ENCODE results near the gene SEC24C.

SEC24C gene

GRCh38 chr10:73743327-73743904, 756 bp upstream of the SEC24C start:
- Mint-ChIP-seq H3K27ac (peak overlapping the region; percentile 100), H3K27me3 (no peaks in the 10 kb centered on the region), H3K36me3 (ENCODE audit: low read depth) (peaks cover 60% of the 10 kb centered on the region), H3K4me1 (ENCODE audit: low read depth) (peaks cover 17% of the 10 kb centered on the region), H3K9me3 (no peaks in the 10 kb centered on the region), H3K4me3 (peak overlapping the region; percentile 95)
- intact Hi-C loops (cut with micrococcal nuclease), result no loop called here

DNA sequence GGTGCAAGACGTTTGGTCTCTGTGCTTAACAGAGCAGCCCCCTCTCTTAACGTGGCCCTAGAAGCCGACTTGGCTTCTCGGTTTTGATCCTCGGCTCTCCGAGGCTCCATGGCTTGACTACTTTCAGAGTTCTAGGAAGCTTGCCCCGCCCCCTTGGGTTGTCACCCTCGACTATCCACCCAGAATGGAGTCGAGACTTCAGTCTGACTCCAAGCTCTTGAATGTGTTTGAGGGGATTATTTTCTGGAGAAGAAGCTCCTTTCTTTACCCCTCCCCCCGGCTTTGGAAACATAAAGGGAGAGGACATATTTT, 448 bp downstream of the SEC24C start:
- Mint-ChIP-seq H3K4me3 (peak overlapping the region; percentile 95), H3K9me3 (no peaks in the 10 kb centered on the region), H3K4me1 (ENCODE audit: low read depth) (peaks cover 30% of the 10 kb centered on the region), H3K36me3 (ENCODE audit: low read depth) (peaks cover 63% of the 10 kb centered on the region), H3K27me3 (no peaks in the 10 kb centered on the region), H3K27ac (peak overlapping the region; percentile 100)
- intact Hi-C loops (cut with micrococcal nuclease), result loop anchor here (1.0 to 2.0 kb wide), 3 partner anchors 14 to 41 kb away; partner anchors contain the start of gene ZSWIM8

GRCh38 chr10:73746721-73747120, 2.5 kb downstream of the SEC24C start:
- Mint-ChIP-seq H3K36me3 (ENCODE audit: low read depth) (peaks cover 71% of the 10 kb centered on the region), H3K9me3 (no peaks in the 10 kb centered on the region), H3K27ac (no peak overlapping the region), H3K4me1 (ENCODE audit: low read depth) (peaks cover 36% of the 10 kb centered on the region), H3K27me3 (no peaks in the 10 kb centered on the region), H3K4me3 (no peak overlapping the region)
- intact Hi-C loops (cut with micrococcal nuclease), result no loop called here

GRCh38 chr10:73750819-73751218, 6.6 kb downstream of the SEC24C start:
- H3K4me1 Mint-ChIP-seq (ENCODE audit: low read depth), result peaks cover 26% of the 10 kb centered on the region
- H3K27me3 Mint-ChIP-seq, result no peaks in the 10 kb centered on the region
- H3K36me3 Mint-ChIP-seq (ENCODE audit: low read depth), result peaks cover 98% of the 10 kb centered on the region
- no peak overlapping the region for H3K27ac Mint-ChIP-seq
- intact Hi-C loops (cut with micrococcal nuclease), result no loop called here
- H3K4me3 Mint-ChIP-seq, result no peak overlapping the region
- H3K9me3 Mint-ChIP-seq, result no peaks in the 10 kb centered on the region

GRCh38 chr10:73756183-73756582, 12.0 kb downstream of the SEC24C start:
- no peak overlapping the region for H3K27ac Mint-ChIP-seq
- no peak overlapping the region for H3K4me3 Mint-ChIP-seq
- intact Hi-C loops (cut with micrococcal nuclease), result no loop called here
- no peaks in the 10 kb centered on the region for H3K27me3 Mint-ChIP-seq
- H3K4me1 Mint-ChIP-seq (ENCODE audit: low read depth), result peaks cover 4% of the 10 kb centered on the region
- peaks cover 100% of the 10 kb centered on the region for H3K36me3 Mint-ChIP-seq (ENCODE audit: low read depth)
- no peaks in the 10 kb centered on the region for H3K9me3 Mint-ChIP-seq

GRCh38 chr10:73758704-73759511, 14.7 kb downstream of the SEC24C start:
- no peaks in the 10 kb centered on the region for H3K27me3 Mint-ChIP-seq
- intact Hi-C loops (cut with micrococcal nuclease), result no loop called here
- no peak overlapping the region for H3K27ac Mint-ChIP-seq
- H3K36me3 Mint-ChIP-seq (ENCODE audit: low read depth), result peaks cover 100% of the 10 kb centered on the region
- H3K9me3 Mint-ChIP-seq, result no peaks in the 10 kb centered on the region
- no peak overlapping the region for H3K4me3 Mint-ChIP-seq
- peaks cover 23% of the 10 kb centered on the region for H3K4me1 Mint-ChIP-seq (ENCODE audit: low read depth)

- Mint-ChIP-seq H3K36me3 (ENCODE audit: low read depth) (peaks cover 100% of the 10 kb centered on the region), H3K27me3 (no peaks in the 10 kb centered on the region), H3K9me3 (no peaks in the 10 kb centered on the region), H3K27ac (no peak overlapping the region), H3K4me1 (ENCODE audit: low read depth) (peaks cover 25% of the 10 kb centered on the region), H3K4me3 (no peak overlapping the region)
- intact Hi-C loops (cut with micrococcal nuclease), result no loop called here
Measured at GRCh38 chr10:73759512-73760115, 15.4 kb downstream of the SEC24C start.

GRCh38 chr10:73761781-73762180, 17.6 kb downstream of the SEC24C start:
- peaks cover 41% of the 10 kb centered on the region for H3K4me1 Mint-ChIP-seq (ENCODE audit: low read depth)
- no peaks in the 10 kb centered on the region for H3K9me3 Mint-ChIP-seq
- peaks cover 100% of the 10 kb centered on the region for H3K36me3 Mint-ChIP-seq (ENCODE audit: low read depth)
- no peak overlapping the region for H3K4me3 Mint-ChIP-seq
- H3K27me3 Mint-ChIP-seq, result no peaks in the 10 kb centered on the region
- H3K27ac Mint-ChIP-seq, result no peak overlapping the region
- intact Hi-C loops (cut with micrococcal nuclease), result no loop called here

GRCh38 chr10:73762915-73763314, 18.7 kb downstream of the SEC24C start:
- peaks cover 48% of the 10 kb centered on the region for H3K4me1 Mint-ChIP-seq (ENCODE audit: low read depth)
- peaks cover 100% of the 10 kb centered on the region for H3K36me3 Mint-ChIP-seq (ENCODE audit: low read depth)
- no peak overlapping the region for H3K4me3 Mint-ChIP-seq
- no peaks in the 10 kb centered on the region for H3K27me3 Mint-ChIP-seq
- H3K9me3 Mint-ChIP-seq, result no peaks in the 10 kb centered on the region
- peak overlapping the region; percentile 5 for H3K27ac Mint-ChIP-seq
- intact Hi-C loops (cut with micrococcal nuclease), result no loop called here

- Mint-ChIP-seq H3K27ac (peak overlapping the region; percentile 5), H3K4me3 (no peak overlapping the region), H3K36me3 (ENCODE audit: low read depth) (peaks cover 100% of the 10 kb centered on the region), H3K4me1 (ENCODE audit: low read depth) (peaks cover 50% of the 10 kb centered on the region), H3K27me3 (no peaks in the 10 kb centered on the region), H3K9me3 (no peaks in the 10 kb centered on the region)
- intact Hi-C loops (cut with micrococcal nuclease), result no loop called here
Measured at GRCh38 chr10:73763343-73763742, 19.2 kb downstream of the SEC24C start.

GRCh38 chr10:73765066-73765465, 20.9 kb downstream of the SEC24C start:
- Mint-ChIP-seq H3K36me3 (ENCODE audit: low read depth) (peaks cover 100% of the 10 kb centered on the region), H3K27me3 (no peaks in the 10 kb centered on the region), H3K4me3 (no peak overlapping the region), H3K27ac (no peak overlapping the region), H3K4me1 (ENCODE audit: low read depth) (peaks cover 54% of the 10 kb centered on the region), H3K9me3 (no peaks in the 10 kb centered on the region)
- intact Hi-C loops (cut with micrococcal nuclease), result no loop called here

GRCh38 chr10:73768881-73769280, 24.7 kb downstream of the SEC24C start:
- Mint-ChIP-seq H3K4me3 (no peak overlapping the region), H3K9me3 (no peaks in the 10 kb centered on the region), H3K27ac (no peak overlapping the region), H3K27me3 (no peaks in the 10 kb centered on the region), H3K4me1 (ENCODE audit: low read depth) (peaks cover 52% of the 10 kb centered on the region), H3K36me3 (ENCODE audit: low read depth) (peaks cover 99% of the 10 kb centered on the region)
- intact Hi-C loops (cut with micrococcal nuclease), result no loop called here

- Mint-ChIP-seq H3K36me3 (ENCODE audit: low read depth) (peaks cover 99% of the 10 kb centered on the region), H3K4me3 (no peak overlapping the region), H3K27me3 (no peaks in the 10 kb centered on the region), H3K4me1 (ENCODE audit: low read depth) (peaks cover 57% of the 10 kb centered on the region), H3K9me3 (no peaks in the 10 kb centered on the region), H3K27ac (no peak overlapping the region)
- intact Hi-C loops (cut with micrococcal nuclease), result no loop called here
Measured at GRCh38 chr10:73769396-73769795, 25.2 kb downstream of the SEC24C start.

GRCh38 chr10:73771722-73772280, 27.6 kb downstream of the SEC24C start:
- Mint-ChIP-seq H3K27ac (peak overlapping the region; percentile 88), H3K27me3 (no peaks in the 10 kb centered on the region), H3K4me3 (peak overlapping the region; percentile 89), H3K9me3 (no peaks in the 10 kb centered on the region), H3K36me3 (ENCODE audit: low read depth) (peaks cover 99% of the 10 kb centered on the region), H3K4me1 (ENCODE audit: low read depth) (peaks cover 54% of the 10 kb centered on the region)
- intact Hi-C loops (cut with micrococcal nuclease), result loop anchor here (2.0 kb wide), 1 partner anchor 39 kb away; the partner anchor contains the start of gene NDST2

Data from dendritic cell treated with granulocyte-macrophage colony-stimulating factor and Interleukin-4, amounts not matched to agents 40 ng/mL and 50 ng/mL, for 4 days (primary cell).